Adrenal gland (tissue), 12 donors: ENCODE results near the gene FAM107A. TPM values are rescaled to one million over a fixed set of nuclear protein-coding genes. Genes with fewer than 3 reads are reported as not detected.

ENCODE experiments used
- DNase-seq, 7 donors: peaks; one replicate each; pipeline ENCODE4 v3.0.0-alpha.2; 2019 to 2020
- H3K27ac ChIP-seq, 5 donors: fragments of 200-600 bp; sonication (generic) in 4 of 5; 1 replicate in 3 of 5; 2 replicates in 2 of 5; pipeline versions ENCODE4 v1.5.1 to v1.8.0; 2016 to 2020; ENCODE audit warnings: mild to moderate bottlenecking in 1 of 5
- H3K27me3 ChIP-seq: fragments of 200-600 bp; 2 replicates; pipeline ENCODE4 v1.8.0; 2021
- H3K36me3 ChIP-seq, 2 donors: fragments of 200-600 bp; replicated peaks in 1 of 2; 1 replicate in 1 of 2; 2 replicates in 1 of 2; pipeline versions ENCODE4 v1.5.1 to v1.8.0; 2018 to 2022
- H3K4me1 ChIP-seq, 2 donors: fragments of 200-600 bp; replicated peaks in 1 of 2; 1 replicate in 1 of 2; 2 replicates in 1 of 2; pipeline versions ENCODE4 v1.5.1 to v1.8.0; 2018 to 2021
- H3K4me3 ChIP-seq, 4 donors: fragments of 200-600 bp; sonication (generic) in 3 of 4; one replicate each; pipeline ENCODE4 v1.5.1; 2016 to 2018
- H3K9me3 ChIP-seq, 3 donors: fragments of 200-600 bp; sonication (generic) in 1 of 3; replicated peaks in 1 of 3; 1 replicate in 2 of 3; 2 replicates in 1 of 3; pipeline versions ENCODE4 v1.5.1 to v1.8.0; 2016 to 2021
- CTCF ChIP-seq, 6 experiments: fragments of 450-650 bp in 4 of 6; fragments of 200-600 bp in 2 of 6; sonication (generic) in 1 of 6; IDR thresholded peaks; 1 replicate in 5 of 6; 2 replicates in 1 of 6; pipeline versions ENCODE4 v1.5.1 to v1.8.0; 2016 to 2021; ENCODE audit warnings: antibody characterized with exemption in 6 of 6, mild to moderate bottlenecking in 2 of 6, moderate library complexity in 1 of 6
- POLR2A ChIP-seq, 2 donors: fragments of 450-650 bp; IDR thresholded peaks; one replicate each; pipeline ENCODE4 v1.6.1; 2017; ENCODE audit warnings: antibody characterized with exemption in 2 of 2, mild to moderate bottlenecking in 2 of 2, moderate library complexity in 1 of 2
- WGBS, 4 donors: extraction: QIAGEN DNeasy Blood & Tissue Kit in 2 of 4; methylation state at CpG; one replicate each; pipeline versions ENCODE4 v1.1.5 to v1.1.7; 2013 to 2017; 5-methylcytosine and 5-hydroxymethylcytosine counted together
- intact Hi-C, 2 donors: fragments of 100-400 bp; cut with DNase I; formaldehyde crosslinking; loops; one replicate each; pipeline versions ENCODE4 v1.14.1 to v1.15.0; 2022 to 2023
- polyA plus RNA-seq, 3 donors: library from polyadenylated mRNA; stranded (reverse); fragments of 200-250 nt in 2 of 3; fragments of 350-450 nt in 1 of 3; fragmentation: Illumina TruSeq in 1 of 3; extraction: RNeasy Lipid Tissue Mini Kit (QIAGEN cat#74804) in 1 of 3; gene quantifications; one replicate each; pipeline ENCODE4 v1.2.3, GENCODE V29; 2013 to 2014
- total RNA-seq, 9 donors: library from RNA; depleted of rRNA in 4 of 9; stranded (reverse); fragments of >200 nt in 4 of 9; fragments of 120-200 nt in 1 of 9; fragmentation: NEBNext Ultra II Directional in 1 of 9; extraction: Animal tissue kit (Norgen Biotek cat#: 25700) in 1 of 9; gene quantifications; one replicate each; pipeline versions ENCODE4 v1.1.0 to v1.2.4, GENCODE V29; 2013 to 2023
- donor health status: healthy with polysubstance abuse.
- donor health status: Bipolar disorder and iron deficiency.
- donor health status: DM: yes; HTN: yes; CAD: no.
- donor health status: DM: no; HTN: no; CAD: no.
- donor health status: DM: no; HTN: no; CAD: no.
- donor health status: DM: yes; HTN: yes; CAD: no.

The FAM107A gene
- total and polyA plus RNA-seq, 12 donors = 1.2 to 12.5 (median 5.8) TPM

- peaks cover 0 to 10% of the 10 kb centered on the region in 2 donors for H3K4me1 ChIP-seq
- intact Hi-C loops = no loop called here
Observed at GRCh38 chr3:58584690-58585004, 7.5 kb upstream of the FAM107A start.

GRCh38 chr3:58581328-58582091 is 4.3 kb upstream of the FAM107A start:
- H3K4me1 ChIP-seq = peaks cover 0 to 18% of the 10 kb centered on the region in 2 donors
- no peak for TF ChIP-seq POLR2A (IDR thresholded peaks at IDR 0.05)
- TF ChIP-seq CTCF (IDR thresholded peaks at IDR 0.05) = no peak
- no peak for DNase-seq
- no peaks in the 10 kb centered on the region for H3K9me3 ChIP-seq
- peaks cover 8% of the 10 kb centered on the region for H3K27me3 ChIP-seq
- no peaks in the 10 kb centered on the region for H3K36me3 ChIP-seq
- intact Hi-C loops = no loop called here
- no peak overlapping the region for H3K27ac ChIP-seq
- WGBS, 4 donors = 62 to 69% (median 63%) methylated on average over 11 of the region's 11 CpGs
- no peak overlapping the region for H3K4me3 ChIP-seq

More at GRCh38 chr3:58584690-58585004, 7.5 kb upstream of the FAM107A start:
- no peak for DNase-seq
- WGBS, 4 donors = 38 to 56% (median 48%) methylated on average over 10 of the region's 10 CpGs
- Histone ChIP-seq H3K36me3 (no peaks in the 10 kb centered on the region), H3K9me3 (no peaks in the 10 kb centered on the region), H3K27ac (peak overlapping the region in 3 of 5 donors; percentile 1 to 80 (median 63)), H3K27me3 (peaks cover 14% of the 10 kb centered on the region), H3K4me3 (peak overlapping the region in 2 of 4 donors; percentile 62 to 71)
- TF ChIP-seq CTCF (IDR thresholded peaks at IDR 0.05) = no peak
- no peak for TF ChIP-seq POLR2A (IDR thresholded peaks at IDR 0.05)

- no peak overlapping the region for H3K27ac ChIP-seq
- DNase-seq = no peak
- H3K36me3 ChIP-seq = no peaks in the 10 kb centered on the region
- no peaks in the 10 kb centered on the region for H3K9me3 ChIP-seq
- peaks cover 2% of the 10 kb centered on the region for H3K27me3 ChIP-seq
- WGBS, 4 donors = 80 to 83% (median 82%) methylated on average over 3 to 4 of the region's 4 CpGs
- TF ChIP-seq CTCF (IDR thresholded peaks at IDR 0.05) = no peak
- H3K4me3 ChIP-seq = no peak overlapping the region
- intact Hi-C loops = no loop called here
- H3K4me1 ChIP-seq = peaks cover 0 to 19% of the 10 kb centered on the region in 2 donors
Observed at GRCh38 chr3:58580826-58581327, 3.7 kb upstream of the FAM107A start.

- intact Hi-C loops = no loop called here
- H3K4me1 ChIP-seq = peaks cover 0 to 15% of the 10 kb centered on the region in 2 donors
Observed at GRCh38 chr3:58578873-58579272, 1.7 kb upstream of the FAM107A start.

More at GRCh38 chr3:58578873-58579272, 1.7 kb upstream of the FAM107A start:
- Histone ChIP-seq H3K9me3 (no peaks in the 10 kb centered on the region), H3K36me3 (no peaks in the 10 kb centered on the region), H3K27ac (no peak overlapping the region), H3K4me3 (no peak overlapping the region), H3K27me3 (no peaks in the 10 kb centered on the region)
- TF ChIP-seq CTCF (IDR thresholded peaks at IDR 0.05) (no peak), POLR2A (IDR thresholded peaks at IDR 0.05) (no peak)
- WGBS, 4 donors = 94 to 96% (median 95%) methylated on average over 5 of the region's 5 CpGs
- DNase-seq = no peak
